Measurements from ENCODE around the gene CHPT1.

- TF ChIP-seq CTCF (IDR thresholded peaks at IDR 0.05) (no peak), SIN3A (IDR thresholded peaks at IDR 0.05; ENCODE audit: borderline replicate concordance, low read depth, low read length) (no peak), EP300 (IDR thresholded peaks at IDR 0.05; ENCODE audit: borderline replicate concordance in 1 of 2, low read depth in 1 of 2, low read length in 1 of 2) (no peak), RAD21 (IDR thresholded peaks at IDR 0.05; ENCODE audit: low read length) (no peak), USF2 (IDR thresholded peaks at IDR 0.05; ENCODE audit: borderline replicate concordance, low read depth, low read length) (no peak), GATA2 (CRISPR knock-in tag; IDR thresholded peaks at IDR 0.05) (no peak), MAX (IDR thresholded peaks at IDR 0.05; ENCODE audit: low read depth) (no peak), RFX5 (IDR thresholded peaks at IDR 0.05; ENCODE audit: low read length) (no peak), GABPA (IDR thresholded peaks at IDR 0.05; ENCODE audit: low read depth) (no peak), EZH2phosphoT487 (IDR thresholded peaks at IDR 0.05; ENCODE audit: borderline replicate concordance, low read depth) (no peak), POLR2AphosphoS5 (IDR thresholded peaks at IDR 0.05; ENCODE audit: low read depth, low read length) (no peak), NRF1 (IDR thresholded peaks at IDR 0.05; ENCODE audit: low read depth, low read length) (no peak), YY1 (IDR thresholded peaks at IDR 0.05; ENCODE audit: low read depth) (no peak)
These were observed 51.5 kb downstream of the CHPT1 start for GRCh38 chr12:101748907-101749306.

Measured in SK-N-SH (cell line).